ENCODE measurements around the gene RGMA.

Gene RGMA

GRCh38 chr15:93046721-93047120, 42.3 kb downstream of the RGMA start:
- no peak for DNase-seq (ENCODE audit: low spot score)
- TF ChIP-seq, protein P1, sequence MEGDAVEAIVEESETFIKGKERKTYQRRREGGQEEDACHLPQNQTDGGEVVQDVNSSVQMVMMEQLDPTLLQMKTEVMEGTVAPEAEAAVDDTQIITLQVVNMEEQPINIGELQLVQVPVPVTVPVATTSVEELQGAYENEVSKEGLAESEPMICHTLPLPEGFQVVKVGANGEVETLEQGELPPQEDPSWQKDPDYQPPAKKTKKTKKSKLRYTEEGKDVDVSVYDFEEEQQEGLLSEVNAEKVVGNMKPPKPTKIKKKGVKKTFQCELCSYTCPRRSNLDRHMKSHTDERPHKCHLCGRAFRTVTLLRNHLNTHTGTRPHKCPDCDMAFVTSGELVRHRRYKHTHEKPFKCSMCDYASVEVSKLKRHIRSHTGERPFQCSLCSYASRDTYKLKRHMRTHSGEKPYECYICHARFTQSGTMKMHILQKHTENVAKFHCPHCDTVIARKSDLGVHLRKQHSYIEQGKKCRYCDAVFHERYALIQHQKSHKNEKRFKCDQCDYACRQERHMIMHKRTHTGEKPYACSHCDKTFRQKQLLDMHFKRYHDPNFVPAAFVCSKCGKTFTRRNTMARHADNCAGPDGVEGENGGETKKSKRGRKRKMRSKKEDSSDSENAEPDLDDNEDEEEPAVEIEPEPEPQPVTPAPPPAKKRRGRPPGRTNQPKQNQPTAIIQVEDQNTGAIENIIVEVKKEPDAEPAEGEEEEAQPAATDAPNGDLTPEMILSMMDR (IDR thresholded peaks at IDR 0.05; ENCODE audit: extremely low read depth, missing control alignments), result no peak

GRCh38 chr15:93046120-93046519, 42.9 kb downstream of the RGMA start:
- TF ChIP-seq, protein P1 (IDR thresholded peaks at IDR 0.05; ENCODE audit: extremely low read depth, missing control alignments), result no peak

GRCh38 chr15:93045191-93045785, 43.7 kb downstream of the RGMA start:
- TF ChIP-seq, protein P1 (IDR thresholded peaks at IDR 0.05; ENCODE audit: extremely low read depth, missing control alignments), result no peak
- DNase-seq (ENCODE audit: low spot score), result no peak

More at GRCh38 chr15:93046120-93046519, 42.9 kb downstream of the RGMA start:
- DNase-seq (ENCODE audit: low spot score), result no peak

DNA sequence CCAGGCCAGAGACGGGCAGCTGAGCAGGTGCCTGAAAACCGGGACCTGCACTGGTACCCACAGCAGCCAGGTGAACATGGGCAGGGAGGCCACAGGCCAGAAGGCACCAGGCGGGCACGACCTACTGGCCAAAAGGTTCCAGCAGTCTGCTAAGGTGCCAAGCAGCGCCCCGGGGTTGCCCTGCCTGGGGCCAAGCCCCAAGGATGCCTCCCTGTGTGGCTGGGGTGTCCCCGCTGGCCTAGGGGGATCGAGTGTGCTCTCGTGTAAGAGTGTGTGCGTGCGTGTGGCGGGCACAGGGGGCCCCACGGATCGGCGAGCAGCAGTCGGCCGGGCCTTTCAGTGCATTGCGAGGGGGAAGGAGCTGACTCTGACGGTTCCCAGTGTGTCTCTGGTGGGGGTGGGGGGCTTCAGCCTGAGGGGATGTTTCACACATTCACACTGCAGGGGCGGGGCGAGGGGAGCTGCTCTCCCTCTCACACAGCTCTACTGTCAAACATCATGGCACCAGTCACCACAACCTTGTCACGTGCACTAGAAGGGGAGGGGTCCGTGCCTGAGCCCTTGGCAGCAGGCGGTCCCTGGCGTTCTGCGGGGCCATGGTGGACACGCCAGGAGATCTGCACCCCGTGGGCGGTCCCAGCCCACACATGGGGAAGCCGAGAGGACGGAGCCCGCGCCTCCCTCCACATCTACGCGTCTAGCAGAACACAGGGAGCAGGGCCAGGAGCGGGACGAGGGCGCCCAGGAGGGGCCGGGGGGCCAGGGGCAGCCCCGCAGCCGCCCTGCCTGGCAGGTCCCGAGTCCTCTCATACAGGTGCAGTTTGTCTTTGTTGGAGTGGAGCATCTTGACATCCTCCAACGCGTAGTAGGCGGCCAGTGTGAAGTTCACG, 44.5 kb downstream of the RGMA start:
- TF ChIP-seq, protein P1 (IDR thresholded peaks at IDR 0.05; ENCODE audit: extremely low read depth, missing control alignments), result no peak
- DNase-seq (ENCODE audit: low spot score), result no peak

DNA sequence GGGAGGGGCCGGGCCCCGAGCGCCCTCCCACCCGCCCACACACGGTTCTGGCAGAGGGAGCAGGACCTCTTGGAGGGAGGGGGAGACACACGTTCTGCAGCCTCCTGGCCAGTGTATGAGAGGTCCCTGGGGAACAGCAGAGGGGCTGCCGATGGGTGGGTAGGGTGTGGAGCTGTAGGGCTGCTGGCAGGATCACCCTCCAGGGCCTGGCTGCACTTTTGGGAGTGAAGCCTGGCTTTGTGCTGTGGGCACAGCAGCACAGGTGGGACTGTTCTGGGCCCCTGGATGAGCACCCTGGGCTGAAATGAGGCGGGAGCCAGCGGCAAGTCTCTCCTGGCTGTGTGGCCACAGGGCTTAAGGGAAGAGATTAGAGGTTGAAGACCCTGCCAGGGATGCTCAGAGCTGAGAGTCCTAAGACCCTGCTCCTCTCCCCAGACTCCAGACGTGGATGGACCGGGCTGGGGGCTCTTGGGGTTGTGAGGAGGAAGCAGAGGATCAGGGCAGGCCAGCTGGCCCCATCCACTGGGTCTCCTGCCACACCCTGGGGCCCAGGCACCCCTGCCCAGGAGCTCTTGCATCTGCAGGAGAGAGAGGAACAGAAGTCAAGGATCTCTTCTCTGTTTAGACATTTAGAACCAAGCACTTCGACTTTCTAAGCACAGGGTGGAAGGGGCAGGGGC, 45.2 kb downstream of the RGMA start:
- no peak for DNase-seq (ENCODE audit: low spot score)

GRCh38 chr15:93042691-93043378, 46.2 kb downstream of the RGMA start:
- DNase-seq (ENCODE audit: low spot score), result no peak
- TF ChIP-seq, protein P1 (IDR thresholded peaks at IDR 0.05; ENCODE audit: extremely low read depth, missing control alignments), result no peak

More for the DNA sequence above, 45.2 kb downstream of the RGMA start:
- TF ChIP-seq, protein P1 (IDR thresholded peaks at IDR 0.05; ENCODE audit: extremely low read depth, missing control alignments), result no peak
